AG04450 (cell line): ENCODE measurements around the gene FKBP8. TPM values are rescaled to one million over a fixed set of nuclear protein-coding genes. Genes with fewer than 3 reads are reported as not detected.

Experiments used
- CTCF ChIA-PET: fragments of 300-600, 350-600 bp; formaldehyde crosslinking; extraction: SDS; loops from one replicate; lab custom pipeline; 2022; ENCODE audit warnings: antibody characterized with exemption, inconsistent platforms; lab: Charles Lee
- POLR2A ChIA-PET: fragments of 350-600 bp; formaldehyde crosslinking; extraction: SDS; loops from one replicate; lab custom pipeline; 2021; ENCODE audit warnings: antibody characterized with exemption, inconsistent platforms; lab: Yijun Ruan, JAX
- DNase-seq: peaks from one replicate; pipeline ENCODE4 v3.0.0-alpha.2; 2011; ENCODE audit warnings: low read depth, low spot score
- H3K27ac ChIP-seq: one replicate; pipeline ENCODE4 v1.5.1; 2012; ENCODE audit warnings: low read depth, low read length, control low read depth
- H3K27me3 ChIP-seq: one replicate; pipeline ENCODE4 v1.6.0; 2012; ENCODE audit warnings: low read length; ENCODE audit not compliant: control insufficient read depth, insufficient read depth
- H3K4me3 ChIP-seq: 2 replicates; pipeline ENCODE4 v1.5.1; 2011; ENCODE audit warnings: mild to moderate bottlenecking, low read depth, low read length, control low read depth
- H3K9me3 ChIP-seq: 2 replicates; pipeline ENCODE4 v1.5.1; 2012; ENCODE audit warnings: low read length; ENCODE audit not compliant: control insufficient read depth, insufficient read depth
- polyA plus RNA-seq: library from polyadenylated mRNA; depleted of rRNA; stranded (reverse); fragments of >200 nt; gene quantifications from 2 replicates; pipeline ENCODE4 v1.2.3, GENCODE V29; 2011
- TF ChIP-seq, protein P1 (sequence below): IDR thresholded peaks from 2 replicates; pipeline ENCODE4 v1.5.1; 2011; ENCODE audit warnings: low read depth, low read length, control low read depth, inconsistent platforms

Gene FKBP8
- polyA plus RNA-seq, 1 experiment: 123 TPM

DNA sequence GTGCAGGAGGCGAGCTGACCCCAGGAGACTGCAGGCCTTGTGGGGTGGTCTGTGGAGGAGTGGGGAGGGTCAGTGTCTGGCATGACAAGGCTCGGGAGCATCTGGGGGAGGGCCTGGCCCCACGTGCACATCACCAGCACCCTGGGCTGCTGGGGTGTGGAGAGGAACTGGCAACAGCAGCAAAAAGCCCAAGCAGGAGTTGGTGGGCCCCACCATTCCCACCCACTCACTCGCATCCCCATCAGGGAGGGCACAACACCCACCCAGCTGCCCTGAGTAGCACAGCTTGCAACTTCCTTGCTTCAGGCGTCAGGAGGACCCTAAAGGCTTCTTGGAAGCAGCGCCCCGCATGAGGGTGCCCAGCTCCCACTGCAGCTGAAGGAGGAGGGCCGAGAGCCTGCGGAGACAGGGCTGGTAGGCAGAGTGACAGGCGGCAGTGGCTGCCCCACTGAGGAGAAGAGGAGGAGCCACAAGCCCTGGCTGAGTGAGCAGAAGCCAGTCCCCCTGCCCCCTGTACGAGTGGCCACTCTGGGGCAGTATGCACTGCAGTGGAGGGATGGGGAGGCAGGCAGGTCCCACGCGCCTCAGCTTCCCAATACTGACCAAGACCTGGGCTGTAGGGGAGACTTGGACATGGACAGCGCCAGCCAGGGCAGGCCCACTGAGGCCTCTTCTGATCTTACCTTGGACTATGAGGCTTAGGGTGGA lies 48.0 kb downstream of the FKBP8 start:
- TF ChIP-seq, protein P1, sequence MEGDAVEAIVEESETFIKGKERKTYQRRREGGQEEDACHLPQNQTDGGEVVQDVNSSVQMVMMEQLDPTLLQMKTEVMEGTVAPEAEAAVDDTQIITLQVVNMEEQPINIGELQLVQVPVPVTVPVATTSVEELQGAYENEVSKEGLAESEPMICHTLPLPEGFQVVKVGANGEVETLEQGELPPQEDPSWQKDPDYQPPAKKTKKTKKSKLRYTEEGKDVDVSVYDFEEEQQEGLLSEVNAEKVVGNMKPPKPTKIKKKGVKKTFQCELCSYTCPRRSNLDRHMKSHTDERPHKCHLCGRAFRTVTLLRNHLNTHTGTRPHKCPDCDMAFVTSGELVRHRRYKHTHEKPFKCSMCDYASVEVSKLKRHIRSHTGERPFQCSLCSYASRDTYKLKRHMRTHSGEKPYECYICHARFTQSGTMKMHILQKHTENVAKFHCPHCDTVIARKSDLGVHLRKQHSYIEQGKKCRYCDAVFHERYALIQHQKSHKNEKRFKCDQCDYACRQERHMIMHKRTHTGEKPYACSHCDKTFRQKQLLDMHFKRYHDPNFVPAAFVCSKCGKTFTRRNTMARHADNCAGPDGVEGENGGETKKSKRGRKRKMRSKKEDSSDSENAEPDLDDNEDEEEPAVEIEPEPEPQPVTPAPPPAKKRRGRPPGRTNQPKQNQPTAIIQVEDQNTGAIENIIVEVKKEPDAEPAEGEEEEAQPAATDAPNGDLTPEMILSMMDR: no peak
- CTCF ChIA-PET: interaction anchor here (0.5 to 1.4 kb wide), 3 partner anchors 15 to 279 kb away, joined by 3 to 6 read pairs (median 5); no protein-coding TSS in a partner anchor
- Histone ChIP-seq H3K9me3 (no peaks in the 10 kb centered on the region), H3K4me3 (no peak overlapping the region), H3K27ac (peak overlapping the region; percentile 11), H3K27me3 (no peaks in the 10 kb centered on the region)
- POLR2A ChIA-PET: interaction anchor here (1.6 kb wide), 1 partner anchor 25 kb away, joined by 4 read pairs; no protein-coding TSS in a partner anchor
- no peak for DNase-seq

DNA sequence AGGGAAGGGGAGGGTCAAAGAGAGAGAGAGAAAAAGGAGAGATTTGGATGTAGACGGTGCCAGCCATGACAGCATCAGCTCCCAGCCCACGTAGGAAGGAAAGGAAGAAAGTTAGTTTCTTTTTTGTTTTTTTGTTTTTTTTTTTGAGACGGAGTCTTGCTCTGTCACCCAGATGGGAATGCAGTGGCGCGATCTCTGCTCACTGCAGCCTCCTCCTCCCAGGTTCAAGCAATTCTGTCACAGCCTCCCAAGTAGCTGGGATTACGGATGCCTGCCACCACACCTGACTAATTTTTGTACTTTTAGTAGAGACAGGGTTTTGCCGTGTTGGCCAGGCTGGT lies 49.1 kb downstream of the FKBP8 start:
- no peak overlapping the region for H3K4me3 ChIP-seq
- POLR2A ChIA-PET: interaction anchor here (0.5 to 0.6 kb wide), 2 partner anchors 31 to 45 kb away, joined by 4 to 6 read pairs; no protein-coding TSS in a partner anchor
- peak overlapping the region; percentile 39 for H3K27ac ChIP-seq
- H3K9me3 ChIP-seq: no peaks in the 10 kb centered on the region
- H3K27me3 ChIP-seq: no peaks in the 10 kb centered on the region
- CTCF ChIA-PET: no interaction called here
- no peak for DNase-seq
- TF ChIP-seq, protein P1: no peak

GRCh38 chr19:18493440-18494266 lies 49.7 kb downstream of the FKBP8 start:
- CTCF ChIA-PET: interaction anchor here (0.5 to 0.8 kb wide), 2 partner anchors 14 to 503 kb away, joined by 3 to 4 read pairs; no protein-coding TSS in a partner anchor
- Histone ChIP-seq H3K4me3 (no peak overlapping the region), H3K27ac (peak overlapping the region; percentile 39)

DNA sequence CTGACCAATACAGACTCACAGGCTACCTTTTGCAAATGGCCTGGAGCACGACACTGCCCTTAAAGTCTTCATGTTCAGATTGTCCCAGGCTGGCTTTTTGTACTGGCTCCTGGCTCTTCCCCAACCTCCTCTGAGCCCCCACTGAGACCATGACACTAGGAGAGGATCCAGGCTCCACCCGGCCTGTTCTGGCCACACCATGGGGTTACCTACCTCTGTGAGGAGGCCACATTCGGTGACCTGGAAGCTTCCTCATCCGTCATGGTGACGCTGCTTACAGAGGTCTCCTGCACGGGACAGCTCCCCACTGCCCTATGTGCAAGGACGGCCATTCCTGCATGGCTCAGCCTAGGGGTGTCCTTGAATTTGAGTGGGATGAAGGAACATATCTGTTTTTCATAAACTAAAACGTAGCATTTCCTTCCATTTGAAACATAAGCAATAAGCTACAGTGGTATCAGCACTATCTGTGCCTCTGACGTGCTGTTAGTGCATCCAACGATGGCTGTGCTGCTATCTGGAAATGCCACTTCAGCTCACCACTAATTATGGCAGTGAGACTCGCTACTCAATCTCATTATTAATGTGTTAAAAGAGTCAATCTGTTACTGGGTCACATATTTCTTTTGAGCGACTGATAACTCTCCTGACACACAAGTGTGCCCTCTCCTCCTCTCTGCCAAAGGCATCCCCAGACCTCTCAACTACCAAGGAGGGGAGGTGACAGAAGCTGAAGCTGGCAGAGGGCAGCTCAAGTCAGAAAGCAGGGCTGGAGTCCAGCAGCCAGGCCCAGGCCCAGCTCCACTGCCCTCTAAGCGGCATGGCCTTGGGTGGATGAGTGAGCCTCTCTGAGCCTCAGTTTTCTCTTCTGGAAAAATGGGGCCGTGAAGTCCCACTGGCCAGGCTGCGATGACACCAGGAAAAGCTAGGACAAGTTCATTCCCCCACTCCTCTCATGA lies 51.1 kb downstream of the FKBP8 start:
- Histone ChIP-seq H3K27ac (no peak overlapping the region), H3K9me3 (no peaks in the 10 kb centered on the region), H3K4me3 (no peak overlapping the region), H3K27me3 (no peaks in the 10 kb centered on the region)
- CTCF ChIA-PET: interaction anchor here (1.2 kb wide), 1 partner anchor 29 kb away, joined by 3 read pairs; no protein-coding TSS in a partner anchor
- no peak for DNase-seq
- POLR2A ChIA-PET: interaction anchor here (1.4 kb wide), 1 partner anchor 19 kb away, joined by 4 read pairs; no protein-coding TSS in a partner anchor
- TF ChIP-seq, protein P1: no peak

More at GRCh38 chr19:18493440-18494266, 49.7 kb downstream of the FKBP8 start:
- DNase-seq: no peak
- TF ChIP-seq, protein P1: no peak
- Histone ChIP-seq H3K27me3 (no peaks in the 10 kb centered on the region), H3K9me3 (no peaks in the 10 kb centered on the region)
- POLR2A ChIA-PET: interaction anchor here (0.5 to 1.4 kb wide), 4 partner anchors 20 to 45 kb away, joined by 3 to 6 read pairs (median 4); no protein-coding TSS in a partner anchor
